ENCODE results near the gene ALG13. TPM values are rescaled to one million over a fixed set of nuclear protein-coding genes. Genes with fewer than 3 reads are reported as not detected.

Gene ALG13
- total RNA-seq, 2 experiments from 2014 or later, result 40.1 to 45.4 TPM

DNA sequence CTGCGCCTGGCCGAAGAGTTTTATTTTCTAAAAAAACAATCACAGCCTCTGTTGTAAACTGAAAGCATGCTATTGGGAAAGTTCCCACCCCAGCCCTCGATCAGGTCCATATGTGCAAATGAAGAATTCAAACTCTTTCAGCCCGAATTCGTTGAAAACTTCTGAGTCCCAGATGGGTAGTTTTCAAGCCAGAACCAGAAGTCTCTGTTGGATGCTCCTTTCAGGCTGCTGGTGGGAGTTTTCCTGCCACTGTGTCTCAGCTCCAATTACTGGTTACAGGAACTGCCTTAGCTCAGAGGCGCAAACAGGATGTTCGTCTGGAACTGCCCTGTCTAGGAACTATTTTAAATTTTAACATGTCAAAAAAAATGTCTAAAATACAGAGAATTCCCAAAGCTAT lies 9.3 kb upstream of the ALG13 start:
- H3K4me3 Mint-ChIP-seq, result no peak overlapping the region
- intact Hi-C loops (cut with micrococcal nuclease), result no loop called here
- no peaks in the 10 kb centered on the region for H3K4me1 Mint-ChIP-seq (ENCODE audit: low read depth)
- no peaks in the 10 kb centered on the region for H3K36me3 Mint-ChIP-seq
- H3K27ac Mint-ChIP-seq, result no peak overlapping the region
- peaks cover 2% of the 10 kb centered on the region for H3K27me3 Mint-ChIP-seq
- ChIA-PET CTCF (no interaction called here), POLR2A (no interaction called here)
- DNase-seq, result no peak
- H3K9me3 Mint-ChIP-seq, result no peaks in the 10 kb centered on the region

DNA sequence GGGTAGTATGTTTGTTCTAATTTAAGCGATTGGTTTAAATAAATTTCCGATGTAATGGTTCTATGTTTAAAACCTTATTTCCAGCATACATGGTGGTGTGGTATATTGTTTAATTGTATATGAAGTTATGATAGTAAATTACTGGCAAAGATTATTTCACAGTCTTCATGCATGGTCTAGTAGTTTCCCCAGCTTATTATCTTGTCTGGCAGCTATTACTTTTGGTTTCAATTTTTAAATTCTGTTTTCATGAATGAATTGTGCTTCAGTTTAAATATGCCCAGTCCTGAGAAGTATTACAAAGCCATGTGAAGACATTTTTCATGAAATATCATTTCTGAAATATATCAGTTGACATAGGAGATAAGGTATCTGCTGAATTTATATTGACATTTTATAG lies 6.3 kb downstream of the ALG13 start:
- DNase-seq, result no peak
- Mint-ChIP-seq H3K4me3 (no peak overlapping the region), H3K27me3 (no peaks in the 10 kb centered on the region), H3K36me3 (peaks cover 25% of the 10 kb centered on the region), H3K9me3 (no peaks in the 10 kb centered on the region), H3K27ac (no peak overlapping the region), H3K4me1 (ENCODE audit: low read depth) (peaks cover 27% of the 10 kb centered on the region)
- ChIA-PET CTCF (no interaction called here), POLR2A (no interaction called here)
- intact Hi-C loops (cut with micrococcal nuclease), result no loop called here

GRCh38 chrX:111695297-111695880 lies 14.4 kb downstream of the ALG13 start:
- ChIA-PET CTCF (no interaction called here), POLR2A (no interaction called here)
- Mint-ChIP-seq H3K27ac (no peak overlapping the region), H3K9me3 (no peaks in the 10 kb centered on the region), H3K4me1 (ENCODE audit: low read depth) (peaks cover 6% of the 10 kb centered on the region), H3K27me3 (no peaks in the 10 kb centered on the region), H3K36me3 (peaks cover 6% of the 10 kb centered on the region), H3K4me3 (no peak overlapping the region)
- intact Hi-C loops (cut with micrococcal nuclease), result no loop called here
- no peak for DNase-seq

DNA sequence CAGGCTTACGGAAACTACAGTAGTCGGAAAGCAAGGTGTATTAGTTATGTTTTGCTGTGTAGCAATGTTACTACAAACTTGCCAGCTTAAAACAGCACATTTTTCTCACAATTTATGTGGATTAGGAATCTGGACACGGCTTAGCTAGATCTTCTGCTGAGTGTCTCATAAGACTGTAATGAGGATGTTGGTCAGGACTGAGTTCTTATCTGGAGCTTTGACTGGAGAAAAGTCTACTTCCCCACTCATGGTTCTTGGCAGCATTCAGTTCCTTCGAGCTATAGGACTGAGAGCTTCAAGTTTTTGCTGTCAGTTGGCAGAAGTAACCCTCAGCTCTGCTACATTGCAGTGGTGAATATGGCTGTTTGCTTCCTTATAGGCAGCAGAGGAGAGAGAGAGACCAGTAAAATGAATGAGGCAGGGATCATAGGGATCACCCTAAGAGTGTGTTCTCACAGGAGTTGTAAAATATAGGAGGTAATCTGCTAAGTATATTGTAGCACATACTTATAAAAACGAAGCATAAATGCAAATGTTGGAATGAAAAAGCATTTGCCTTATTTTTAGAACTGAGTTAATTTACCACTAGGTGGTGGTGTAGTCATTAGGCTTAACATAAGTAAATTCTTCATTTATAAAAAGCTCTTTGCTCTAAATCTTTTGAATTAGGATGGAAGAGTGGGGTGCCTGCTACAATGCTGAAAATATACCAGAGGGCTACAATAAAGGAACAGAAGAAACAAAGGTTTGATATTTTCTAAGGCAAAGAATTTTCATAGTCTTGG lies 38.6 kb downstream of the ALG13 start:
- H3K36me3 Mint-ChIP-seq, result peaks cover 13% of the 10 kb centered on the region
- intact Hi-C loops (cut with micrococcal nuclease), result no loop called here
- ChIA-PET POLR2A (no interaction called here), CTCF (interaction anchor here (1.3 kb wide), 1 partner anchor 8 kb away, joined by 4 read pairs; no protein-coding TSS in a partner anchor)
- H3K9me3 Mint-ChIP-seq, result no peaks in the 10 kb centered on the region
- H3K27ac Mint-ChIP-seq, result no peak overlapping the region
- no peaks in the 10 kb centered on the region for H3K4me1 Mint-ChIP-seq (ENCODE audit: low read depth)
- H3K27me3 Mint-ChIP-seq, result no peaks in the 10 kb centered on the region
- DNase-seq, result no peak
- H3K4me3 Mint-ChIP-seq, result no peak overlapping the region

DNA sequence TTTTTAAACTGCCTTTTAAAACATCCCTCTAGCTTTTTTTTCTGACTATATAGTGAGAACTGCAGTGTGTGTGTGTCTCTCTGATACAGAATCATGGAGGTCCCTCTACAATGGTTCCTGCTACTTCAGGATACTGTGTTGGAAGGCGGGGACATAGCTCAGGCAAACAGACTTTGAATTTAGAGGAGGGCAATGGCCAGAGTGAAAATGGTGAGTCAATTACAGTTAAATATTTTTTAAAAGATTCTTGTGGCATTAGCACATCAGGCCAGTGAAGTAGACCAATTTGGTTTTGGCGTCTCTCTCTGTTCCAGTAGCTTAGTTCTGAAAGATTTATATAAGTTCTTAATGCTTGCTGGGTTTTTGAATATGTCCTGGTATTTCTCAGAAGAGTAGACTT lies 47.1 kb downstream of the ALG13 start:
- intact Hi-C loops (cut with micrococcal nuclease), result no loop called here
- Mint-ChIP-seq H3K9me3 (no peaks in the 10 kb centered on the region), H3K27ac (no peak overlapping the region), H3K4me3 (no peak overlapping the region), H3K36me3 (peaks cover 38% of the 10 kb centered on the region), H3K27me3 (no peaks in the 10 kb centered on the region), H3K4me1 (ENCODE audit: low read depth) (no peaks in the 10 kb centered on the region)
- CTCF ChIA-PET, result interaction anchor here (1.2 kb wide), 1 partner anchor 8 kb away, joined by 4 read pairs; no protein-coding TSS in a partner anchor
- DNase-seq, result no peak
- POLR2A ChIA-PET, result no interaction called here

GRCh38 chrX:111731351-111731750 lies 50.4 kb downstream of the ALG13 start:
- intact Hi-C loops (cut with micrococcal nuclease), result no loop called here
- no peak overlapping the region for H3K27ac Mint-ChIP-seq
- no peaks in the 10 kb centered on the region for H3K9me3 Mint-ChIP-seq
- H3K4me3 Mint-ChIP-seq, result no peak overlapping the region
- no peaks in the 10 kb centered on the region for H3K4me1 Mint-ChIP-seq (ENCODE audit: low read depth)
- ChIA-PET POLR2A (no interaction called here), CTCF (no interaction called here)
- H3K36me3 Mint-ChIP-seq, result peaks cover 37% of the 10 kb centered on the region
- no peaks in the 10 kb centered on the region for H3K27me3 Mint-ChIP-seq
- DNase-seq, result no peak

- H3K36me3 Mint-ChIP-seq, result peaks cover 21% of the 10 kb centered on the region
- intact Hi-C loops (cut with micrococcal nuclease), result no loop called here
- H3K27me3 Mint-ChIP-seq, result no peaks in the 10 kb centered on the region
- no peak for DNase-seq
- H3K27ac Mint-ChIP-seq, result no peak overlapping the region
- H3K9me3 Mint-ChIP-seq, result no peaks in the 10 kb centered on the region
- H3K4me3 Mint-ChIP-seq, result no peak overlapping the region
- H3K4me1 Mint-ChIP-seq (ENCODE audit: low read depth), result no peaks in the 10 kb centered on the region
- POLR2A ChIA-PET, result no interaction called here
- CTCF ChIA-PET, result no interaction called here
Observed at GRCh38 chrX:111736571-111736970, 55.6 kb downstream of the ALG13 start.

DNA sequence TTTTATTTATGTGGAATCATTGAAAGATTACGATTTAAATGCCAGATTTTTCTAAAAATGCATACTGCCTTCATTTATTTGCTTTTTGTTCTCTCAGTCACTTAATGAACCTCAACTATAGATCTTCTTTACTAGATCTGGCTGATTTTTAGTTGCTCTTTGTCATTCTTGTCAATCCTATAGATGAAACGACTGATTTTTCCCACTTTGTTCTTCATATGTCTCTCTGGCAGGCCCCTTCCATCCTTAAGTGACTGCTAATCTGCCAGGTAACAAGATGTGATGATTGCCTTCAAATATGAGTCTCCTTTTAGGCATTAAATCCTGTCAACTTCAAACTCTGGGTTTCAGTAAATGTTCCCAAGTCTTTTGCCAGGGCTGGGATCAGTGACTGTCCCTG lies 61.0 kb downstream of the ALG13 start:
- Mint-ChIP-seq H3K4me1 (ENCODE audit: low read depth) (no peaks in the 10 kb centered on the region), H3K36me3 (peaks cover 30% of the 10 kb centered on the region), H3K4me3 (no peak overlapping the region), H3K27ac (no peak overlapping the region), H3K27me3 (no peaks in the 10 kb centered on the region), H3K9me3 (no peaks in the 10 kb centered on the region)
- CTCF ChIA-PET, result interaction anchor here (1.6 kb wide), 1 partner anchor 62 kb away, joined by 3 read pairs; no protein-coding TSS in a partner anchor
- DNase-seq, result no peak
- intact Hi-C loops (cut with micrococcal nuclease), result no loop called here
- POLR2A ChIA-PET, result no interaction called here

- Mint-ChIP-seq H3K27me3 (no peaks in the 10 kb centered on the region), H3K4me1 (ENCODE audit: low read depth) (no peaks in the 10 kb centered on the region), H3K27ac (no peak overlapping the region), H3K36me3 (peaks cover 31% of the 10 kb centered on the region), H3K9me3 (no peaks in the 10 kb centered on the region), H3K4me3 (no peak overlapping the region)
- ChIA-PET CTCF (interaction anchor here (0.9 to 1.6 kb wide), 2 partner anchors 9 to 63 kb away, joined by 3 read pairs; no protein-coding TSS in a partner anchor), POLR2A (no interaction called here)
- DNase-seq, result no peak
- intact Hi-C loops (cut with micrococcal nuclease), result no loop called here
Observed at GRCh38 chrX:111743316-111743715, 62.3 kb downstream of the ALG13 start.

DNA sequence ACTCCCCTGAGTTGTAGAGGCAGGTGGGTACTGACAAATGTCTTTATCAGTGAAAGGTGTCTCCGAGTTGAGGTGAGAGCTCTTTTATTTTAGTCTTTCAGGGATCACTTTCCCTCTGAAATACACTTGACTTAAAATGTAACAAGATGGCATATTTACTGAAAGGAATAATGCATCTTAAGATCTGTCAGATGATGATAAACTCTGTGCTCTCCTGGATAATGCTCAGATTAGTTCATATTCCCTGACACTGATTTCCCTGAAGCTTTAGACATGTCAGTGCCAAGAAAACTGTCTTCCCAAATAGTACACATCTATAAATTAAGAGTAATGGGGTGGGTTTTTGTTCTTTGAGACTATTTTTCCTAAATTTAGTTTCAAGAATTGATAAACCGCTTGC lies 75.5 kb downstream of the ALG13 start:
- ChIA-PET CTCF (no interaction called here), POLR2A (no interaction called here)
- H3K27ac Mint-ChIP-seq, result no peak overlapping the region
- no peak overlapping the region for H3K4me3 Mint-ChIP-seq
- H3K9me3 Mint-ChIP-seq, result no peaks in the 10 kb centered on the region
- no peaks in the 10 kb centered on the region for H3K27me3 Mint-ChIP-seq
- no peak for DNase-seq
- H3K36me3 Mint-ChIP-seq, result peaks cover 46% of the 10 kb centered on the region
- no peaks in the 10 kb centered on the region for H3K4me1 Mint-ChIP-seq (ENCODE audit: low read depth)
- intact Hi-C loops (cut with micrococcal nuclease), result no loop called here

GRCh38 chrX:111759686-111760085 lies 78.7 kb downstream of the ALG13 start:
- POLR2A ChIA-PET, result no interaction called here
- Mint-ChIP-seq H3K27ac (no peak overlapping the region), H3K9me3 (no peaks in the 10 kb centered on the region), H3K27me3 (no peaks in the 10 kb centered on the region), H3K4me1 (ENCODE audit: low read depth) (no peaks in the 10 kb centered on the region), H3K36me3 (peaks cover 31% of the 10 kb centered on the region), H3K4me3 (no peak overlapping the region)
- CTCF ChIA-PET, result no interaction called here
- intact Hi-C loops (cut with micrococcal nuclease), result no loop called here
- DNase-seq, result no peak

- Mint-ChIP-seq H3K4me1 (ENCODE audit: low read depth) (no peaks in the 10 kb centered on the region), H3K4me3 (no peak overlapping the region), H3K36me3 (peaks cover 40% of the 10 kb centered on the region), H3K9me3 (no peaks in the 10 kb centered on the region), H3K27ac (no peak overlapping the region), H3K27me3 (no peaks in the 10 kb centered on the region)
- no peak for DNase-seq
- intact Hi-C loops (cut with micrococcal nuclease), result no loop called here
- POLR2A ChIA-PET, result no interaction called here
- CTCF ChIA-PET, result no interaction called here
Observed at GRCh38 chrX:111761578-111762135, 80.7 kb downstream of the ALG13 start.

GRCh38 chrX:111778591-111778990 lies 97.6 kb downstream of the ALG13 start:
- ChIA-PET POLR2A (no interaction called here), CTCF (no interaction called here)
- DNase-seq, result no peak
- H3K4me3 Mint-ChIP-seq, result no peak overlapping the region
- H3K27ac Mint-ChIP-seq, result no peak overlapping the region
- intact Hi-C loops (cut with micrococcal nuclease), result no loop called here
- no peaks in the 10 kb centered on the region for H3K9me3 Mint-ChIP-seq
- no peaks in the 10 kb centered on the region for H3K4me1 Mint-ChIP-seq (ENCODE audit: low read depth)
- H3K36me3 Mint-ChIP-seq, result peaks cover 13% of the 10 kb centered on the region
- no peaks in the 10 kb centered on the region for H3K27me3 Mint-ChIP-seq

All from activated CD4-positive, alpha-beta memory T cell treated with anti-CD3 and anti-CD28 coated beads for 36 hours (primary cell).